Ovary (tissue), 9 donors: ENCODE results near the gene KLHL35. TPM values are rescaled to one million over a fixed set of nuclear protein-coding genes. Genes with fewer than 3 reads are reported as not detected.

ENCODE experiments used
- DNase-seq, 5 donors: peaks; one replicate each; pipeline ENCODE4 v3.0.0-alpha.2; 2019 to 2020
- H3K27ac ChIP-seq, 2 donors: fragments of 200-600 bp; one replicate each; pipeline versions ENCODE4 v1.5.1 to v1.8.0; 2019 to 2022
- H3K27me3 ChIP-seq: fragments of 200-600 bp; one replicate; pipeline ENCODE4 v1.8.0; 2022
- H3K36me3 ChIP-seq: fragments of 200-600 bp; sonication (generic); one replicate; pipeline ENCODE4 v1.5.1; 2019
- H3K4me1 ChIP-seq: one replicate; pipeline ENCODE4 v1.8.1; 2013; ENCODE audit warnings: mild to moderate bottlenecking, moderate library complexity; ENCODE audit not compliant: insufficient read depth
- H3K4me3 ChIP-seq: fragments of 200-600 bp; sonication (generic); one replicate; pipeline ENCODE4 v1.5.1; 2017
- H3K9me3 ChIP-seq, 2 donors: fragments of 200-600 bp in 1 of 2; sonication (generic) in 1 of 2; one replicate each; pipeline versions ENCODE4 v1.5.1 to v1.8.1; 2013 to 2019; ENCODE audit warnings: mild to moderate bottlenecking in 1 of 2, moderate library complexity in 1 of 2
- CTCF ChIP-seq, 3 donors: fragments of 450-650 bp in 2 of 3; fragments of 200-600 bp in 1 of 3; IDR thresholded peaks; one replicate each; pipeline versions ENCODE4 v1.5.1 to v1.8.0; 2016 to 2022; ENCODE audit warnings: antibody characterized with exemption in 3 of 3, mild to moderate bottlenecking in 1 of 3
- EP300 ChIP-seq: sonication (generic); formaldehyde crosslinking; IDR thresholded peaks from one replicate; pipeline ENCODE4 v1.6.1; 2017; ENCODE audit warnings: antibody characterized with exemption
- POLR2A ChIP-seq: fragments of 450-650 bp; IDR thresholded peaks from one replicate; pipeline ENCODE4 v1.6.1; 2017; ENCODE audit warnings: antibody characterized with exemption, mild to moderate bottlenecking, moderate library complexity
- WGBS, 3 donors: extraction: QIAGEN DNeasy Blood & Tissue Kit in 1 of 3; methylation state at CpG; one replicate each; pipeline versions ENCODE4 v1.1.5 to v1.1.7; 2013 to 2017; 5-methylcytosine and 5-hydroxymethylcytosine counted together
- intact Hi-C, 4 donors: fragments of 100-400 bp; cut with DNase I; formaldehyde crosslinking; loops; one replicate each; pipeline versions ENCODE4 v1.11.0 to v1.15.1; 2022 to 2023
- polyA plus RNA-seq, 2 donors: library from polyadenylated mRNA; stranded (reverse); fragments of 200-250 nt in 1 of 2; fragments of 350-450 nt in 1 of 2; fragmentation: Illumina TruSeq in 1 of 2; extraction: RNeasy Lipid Tissue Mini Kit (QIAGEN cat#74804) in 1 of 2; gene quantifications; one replicate each; pipeline ENCODE4 v1.2.3, GENCODE V29; 2013 to 2014
- total RNA-seq, 7 donors: library from RNA; depleted of rRNA in 2 of 7; stranded (reverse); fragments of >200 nt in 2 of 7; fragmentation: NEBNext Ultra II Directional in 3 of 7; extraction: Animal tissue kit (Norgen Biotek cat#: 25700) in 3 of 7; gene quantifications; one replicate each; pipeline versions ENCODE4 v1.1.0 to v1.2.4, GENCODE V29; 2016 to 2023
- donor health status: DM: no; HTN: no; CAD: no; lungs with moderate emphysema.
- donor health status: DM: no; HTN: no; CAD: no.
- donor health status: Bipolar disorder and iron deficiency.
- donor health status: DM: yes; HTN: yes; CAD: no.
- donor health status: DM: no; HTN: no; CAD: no.
- donor health status: DM: yes; HTN: yes; CAD: no.

The KLHL35 gene
- total and polyA plus RNA-seq, 9 donors, result 0.07 to 1.1 (median 0.34) TPM; not detected in 2

- DNase-seq, result no peak
- H3K4me1 ChIP-seq, result peaks cover 7% of the 10 kb centered on the region
- no peak overlapping the region for H3K4me3 ChIP-seq
- TF ChIP-seq POLR2A, result no peak
- no peak for TF ChIP-seq CTCF (IDR thresholded peaks at IDR 0.05)
- TF ChIP-seq EP300, result no peak
- H3K36me3 ChIP-seq, result no peaks in the 10 kb centered on the region
- no peaks in the 10 kb centered on the region for H3K9me3 ChIP-seq
- WGBS, 3 donors, result 79 to 84% (median 80%) methylated on average over 10 of the region's 10 CpGs
- intact Hi-C loops, result no loop called here
- no peak overlapping the region for H3K27ac ChIP-seq
- H3K27me3 ChIP-seq, result no peaks in the 10 kb centered on the region
These were observed 44.0 kb upstream of the KLHL35 start for GRCh38 chr11:75476739-75477613.

DNA sequence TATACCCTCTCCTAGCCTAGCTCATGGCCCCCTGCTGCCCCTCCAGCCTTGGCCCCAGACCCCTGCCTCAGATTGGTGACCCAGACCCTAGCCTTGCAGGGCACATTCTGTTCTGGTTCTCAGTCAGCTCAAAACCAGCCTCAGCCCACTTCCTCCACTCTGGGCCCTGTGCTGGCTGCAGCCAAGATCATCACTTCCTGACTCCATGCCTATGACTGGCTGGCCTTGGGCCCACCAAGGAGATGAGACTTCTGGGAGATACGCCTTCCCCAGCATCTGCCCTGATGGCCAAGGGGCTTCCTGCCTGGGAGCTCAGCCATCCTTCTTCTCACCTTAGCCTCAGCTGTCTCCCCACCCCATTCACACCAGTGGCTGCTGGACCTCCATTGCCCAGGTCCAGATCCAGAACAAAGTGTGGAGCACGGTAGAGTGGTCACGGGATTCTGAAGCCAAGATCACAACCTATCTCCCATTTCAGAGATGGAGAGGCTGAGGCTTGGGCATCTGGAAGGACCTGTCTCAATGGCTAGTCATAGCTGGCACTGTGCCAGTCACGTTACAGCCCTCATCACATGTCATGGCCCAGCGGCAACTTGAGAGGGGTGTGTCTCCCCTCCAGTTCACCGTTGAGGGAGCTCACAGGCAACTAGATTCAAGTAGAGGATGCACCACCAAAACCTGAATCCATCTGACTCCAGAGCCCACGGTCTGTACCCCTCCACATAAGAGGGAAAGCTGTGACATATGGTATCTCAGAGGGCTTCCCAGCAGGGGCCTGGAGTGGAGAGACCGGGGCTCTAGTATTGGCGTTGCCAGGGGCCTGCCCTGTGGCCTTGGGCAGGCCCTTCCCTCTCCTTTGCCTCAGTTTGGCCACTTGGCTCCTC lies 43.0 kb upstream of the KLHL35 start:
- H3K4me3 ChIP-seq, result no peak overlapping the region
- intact Hi-C loops, result no loop called here
- H3K27me3 ChIP-seq, result no peaks in the 10 kb centered on the region
- WGBS, 3 donors, result 73 to 78% (median 77%) methylated on average over 9 of the region's 9 CpGs
- H3K36me3 ChIP-seq, result no peaks in the 10 kb centered on the region
- H3K9me3 ChIP-seq, result no peaks in the 10 kb centered on the region
- no peak overlapping the region for H3K27ac ChIP-seq
- H3K4me1 ChIP-seq, result peaks cover 7% of the 10 kb centered on the region
- TF ChIP-seq CTCF (IDR thresholded peaks at IDR 0.05) (no peak), EP300 (no peak), POLR2A (no peak)
- DNase-seq, result peak in 3 of 5 donors; percentile 51 to 73 (median 59)

- 32 to 41% (median 38%) methylated on average over 16 of the region's 16 CpGs for WGBS, 3 donors
- intact Hi-C loops, result no loop called here
- Histone ChIP-seq H3K4me1 (peaks cover 7% of the 10 kb centered on the region), H3K36me3 (no peaks in the 10 kb centered on the region), H3K27ac (no peak overlapping the region), H3K27me3 (no peaks in the 10 kb centered on the region), H3K4me3 (no peak overlapping the region), H3K9me3 (no peaks in the 10 kb centered on the region)
- DNase-seq, result peak; percentile 62 to 81 (median 69)
- TF ChIP-seq CTCF (IDR thresholded peaks at IDR 0.05) (no peak), POLR2A (no peak), EP300 (no peak)
These were observed 42.1 kb upstream of the KLHL35 start for GRCh38 chr11:75474878-75475766.

GRCh38 chr11:75474240-75474639 lies 41.2 kb upstream of the KLHL35 start:
- Histone ChIP-seq H3K27me3 (no peaks in the 10 kb centered on the region), H3K4me3 (no peak overlapping the region), H3K27ac (no peak overlapping the region), H3K9me3 (no peaks in the 10 kb centered on the region), H3K36me3 (no peaks in the 10 kb centered on the region), H3K4me1 (peaks cover 9% of the 10 kb centered on the region)
- 81 to 83% (median 83%) methylated on average over 1 of the region's 1 CpG for WGBS, 3 donors
- no peak for DNase-seq
- intact Hi-C loops, result no loop called here
- TF ChIP-seq CTCF (IDR thresholded peaks at IDR 0.05) (no peak), POLR2A (no peak), EP300 (no peak)
